ENCODE results near the gene PODXL2.

PODXL2 gene

DNA sequence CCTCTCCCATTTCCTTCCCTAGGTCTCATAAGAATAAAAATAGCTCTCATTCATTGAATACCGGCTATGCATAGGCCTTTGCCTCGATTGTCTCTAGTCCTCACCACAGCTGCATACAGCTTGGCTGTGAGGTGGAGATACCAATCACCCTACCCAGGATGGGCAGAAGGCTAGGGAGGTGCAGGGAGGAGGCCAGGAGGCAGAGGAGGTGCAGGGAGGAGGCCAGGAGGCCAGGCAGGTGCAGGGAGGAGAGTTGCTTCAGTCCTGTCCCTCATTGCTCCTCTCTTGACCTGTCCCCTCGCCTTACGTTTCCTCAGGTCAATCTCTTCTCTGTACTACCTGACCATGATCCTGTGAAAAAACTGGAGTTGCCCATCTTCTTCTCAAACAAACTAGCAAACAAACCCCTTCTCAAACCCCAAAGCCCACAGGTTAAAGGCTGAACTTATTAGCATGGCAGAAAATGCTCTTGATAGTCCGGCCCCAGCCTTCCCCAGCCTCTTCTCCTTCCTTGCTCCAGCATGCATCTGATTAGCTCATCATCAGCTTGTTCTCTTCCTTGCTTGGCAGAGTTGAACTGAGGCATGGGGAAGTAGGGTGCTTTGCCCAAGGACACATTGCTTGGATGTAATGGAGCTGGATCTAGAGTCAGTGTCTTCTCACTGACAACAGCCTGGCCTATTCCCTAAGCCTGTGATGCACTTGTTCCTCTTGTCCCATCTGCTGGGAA lies 15.8 kb downstream of the PODXL2 start:
- H3K4me2 ChIP-seq = no peak overlapping the region
- TF ChIP-seq, protein P1, sequence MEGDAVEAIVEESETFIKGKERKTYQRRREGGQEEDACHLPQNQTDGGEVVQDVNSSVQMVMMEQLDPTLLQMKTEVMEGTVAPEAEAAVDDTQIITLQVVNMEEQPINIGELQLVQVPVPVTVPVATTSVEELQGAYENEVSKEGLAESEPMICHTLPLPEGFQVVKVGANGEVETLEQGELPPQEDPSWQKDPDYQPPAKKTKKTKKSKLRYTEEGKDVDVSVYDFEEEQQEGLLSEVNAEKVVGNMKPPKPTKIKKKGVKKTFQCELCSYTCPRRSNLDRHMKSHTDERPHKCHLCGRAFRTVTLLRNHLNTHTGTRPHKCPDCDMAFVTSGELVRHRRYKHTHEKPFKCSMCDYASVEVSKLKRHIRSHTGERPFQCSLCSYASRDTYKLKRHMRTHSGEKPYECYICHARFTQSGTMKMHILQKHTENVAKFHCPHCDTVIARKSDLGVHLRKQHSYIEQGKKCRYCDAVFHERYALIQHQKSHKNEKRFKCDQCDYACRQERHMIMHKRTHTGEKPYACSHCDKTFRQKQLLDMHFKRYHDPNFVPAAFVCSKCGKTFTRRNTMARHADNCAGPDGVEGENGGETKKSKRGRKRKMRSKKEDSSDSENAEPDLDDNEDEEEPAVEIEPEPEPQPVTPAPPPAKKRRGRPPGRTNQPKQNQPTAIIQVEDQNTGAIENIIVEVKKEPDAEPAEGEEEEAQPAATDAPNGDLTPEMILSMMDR (conservative IDR thresholded peaks at IDR 0.05; ENCODE audit: low read depth, low read length) = no peak

DNA sequence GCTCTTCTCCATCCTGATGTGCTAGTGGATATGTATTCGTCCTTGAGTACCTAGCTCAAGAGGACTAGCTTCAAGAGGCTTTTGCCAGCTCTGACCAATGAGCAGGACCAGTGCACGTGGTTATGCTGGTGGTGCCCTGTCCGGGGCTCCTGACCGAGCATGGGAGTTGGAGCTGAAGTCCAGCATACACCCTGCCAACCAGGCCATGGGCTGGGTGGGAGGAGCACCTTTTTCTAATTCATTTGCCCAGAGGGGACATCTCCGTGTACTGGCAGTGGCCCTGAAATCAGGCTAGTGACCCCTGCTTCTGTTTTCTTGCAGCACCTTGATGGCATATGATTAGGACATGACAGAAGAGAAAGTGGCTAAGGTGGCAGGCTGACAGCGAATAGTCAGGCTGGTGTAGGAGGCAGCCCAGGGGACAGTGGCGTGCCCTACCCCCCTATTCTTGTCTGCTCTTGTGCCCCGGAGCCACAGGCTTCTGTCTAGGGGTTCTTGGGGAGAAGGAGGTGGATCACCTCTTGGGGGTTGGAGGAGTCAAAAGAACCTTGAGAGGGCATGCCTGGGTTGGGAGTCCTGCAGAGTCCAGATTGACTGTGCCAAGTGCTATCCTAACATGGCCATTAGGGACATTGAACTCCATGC lies 16.5 kb downstream of the PODXL2 start:
- TF ChIP-seq, protein P1 (conservative IDR thresholded peaks at IDR 0.05; ENCODE audit: low read depth, low read length) = no peak
- no peaks in the 10 kb centered on the region for H3K4me1 ChIP-seq (ENCODE audit: low read depth, poor library complexity, severe bottlenecking)
- H4K20me1 ChIP-seq (ENCODE audit: insufficient read depth) = no peaks in the 10 kb centered on the region
- H3K27me3 ChIP-seq (ENCODE audit: insufficient read depth, low read depth) = no peaks in the 10 kb centered on the region
- no peak overlapping the region for H2AFZ ChIP-seq (ENCODE audit: low read depth)
- no peaks in the 10 kb centered on the region for H3K36me3 ChIP-seq (ENCODE audit: insufficient read depth)
- H3K79me2 ChIP-seq (ENCODE audit: insufficient read depth, low read depth) = no peaks in the 10 kb centered on the region
- H3K27ac ChIP-seq = no peak overlapping the region
- H3K4me3 ChIP-seq (IDR thresholded peaks at IDR 0.05; ENCODE audit: insufficient read depth, low read depth, low read length) = no peak overlapping the region
- H3K9ac ChIP-seq = no peak overlapping the region
- H3K4me2 ChIP-seq = no peak overlapping the region

More for the DNA sequence above, 15.8 kb downstream of the PODXL2 start:
- Histone ChIP-seq H3K27ac (no peak overlapping the region), H3K79me2 (ENCODE audit: insufficient read depth, low read depth) (no peaks in the 10 kb centered on the region), H3K27me3 (ENCODE audit: insufficient read depth, low read depth) (no peaks in the 10 kb centered on the region), H4K20me1 (ENCODE audit: insufficient read depth) (no peaks in the 10 kb centered on the region), H3K4me3 (IDR thresholded peaks at IDR 0.05; ENCODE audit: insufficient read depth, low read depth, low read length) (no peak overlapping the region), H2AFZ (ENCODE audit: low read depth) (no peak overlapping the region), H3K4me1 (ENCODE audit: low read depth, poor library complexity, severe bottlenecking) (no peaks in the 10 kb centered on the region), H3K36me3 (ENCODE audit: insufficient read depth) (no peaks in the 10 kb centered on the region), H3K9ac (no peak overlapping the region)

DNA sequence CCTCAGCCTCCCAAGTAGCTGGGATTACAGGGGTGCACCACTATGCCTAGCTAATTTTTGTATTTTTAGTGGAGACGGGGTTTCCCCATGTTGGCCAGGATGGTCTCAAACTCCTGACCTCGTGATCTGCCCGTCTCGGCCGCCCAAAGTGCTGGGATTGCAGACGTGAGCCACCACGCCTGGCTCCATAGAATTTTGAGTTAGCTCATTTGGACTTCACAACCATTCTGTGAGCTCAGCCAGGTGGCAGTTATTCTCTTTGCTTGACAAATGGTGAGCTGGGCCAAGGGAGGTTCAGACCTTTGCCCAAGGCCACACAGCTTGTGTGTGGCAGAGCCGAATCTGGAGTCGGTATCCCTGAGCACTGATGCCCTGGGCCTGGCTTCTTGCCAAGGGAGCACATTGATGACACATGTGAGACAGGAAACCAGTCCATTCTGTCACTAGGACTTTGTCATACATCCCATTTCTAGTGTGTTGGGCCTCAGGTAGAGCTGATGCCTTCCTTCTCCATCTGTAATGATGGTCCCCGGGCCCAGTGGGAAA lies 17.6 kb downstream of the PODXL2 start:
- Histone ChIP-seq H3K4me1 (ENCODE audit: low read depth, poor library complexity, severe bottlenecking) (no peaks in the 10 kb centered on the region), H3K79me2 (ENCODE audit: insufficient read depth, low read depth) (no peaks in the 10 kb centered on the region), H3K4me2 (no peak overlapping the region), H4K20me1 (ENCODE audit: insufficient read depth) (no peaks in the 10 kb centered on the region), H3K4me3 (IDR thresholded peaks at IDR 0.05; ENCODE audit: insufficient read depth, low read depth, low read length) (no peak overlapping the region), H3K27me3 (ENCODE audit: insufficient read depth, low read depth) (no peaks in the 10 kb centered on the region), H2AFZ (ENCODE audit: low read depth) (0 out of 2 replicates have a peak overlapping the region, but pooled peaks have one; percentile 11), H3K36me3 (ENCODE audit: insufficient read depth) (no peaks in the 10 kb centered on the region), H3K27ac (no peak overlapping the region), H3K9ac (no peak overlapping the region)
- TF ChIP-seq, protein P1 (conservative IDR thresholded peaks at IDR 0.05; ENCODE audit: low read depth, low read length) = no peak

DNA sequence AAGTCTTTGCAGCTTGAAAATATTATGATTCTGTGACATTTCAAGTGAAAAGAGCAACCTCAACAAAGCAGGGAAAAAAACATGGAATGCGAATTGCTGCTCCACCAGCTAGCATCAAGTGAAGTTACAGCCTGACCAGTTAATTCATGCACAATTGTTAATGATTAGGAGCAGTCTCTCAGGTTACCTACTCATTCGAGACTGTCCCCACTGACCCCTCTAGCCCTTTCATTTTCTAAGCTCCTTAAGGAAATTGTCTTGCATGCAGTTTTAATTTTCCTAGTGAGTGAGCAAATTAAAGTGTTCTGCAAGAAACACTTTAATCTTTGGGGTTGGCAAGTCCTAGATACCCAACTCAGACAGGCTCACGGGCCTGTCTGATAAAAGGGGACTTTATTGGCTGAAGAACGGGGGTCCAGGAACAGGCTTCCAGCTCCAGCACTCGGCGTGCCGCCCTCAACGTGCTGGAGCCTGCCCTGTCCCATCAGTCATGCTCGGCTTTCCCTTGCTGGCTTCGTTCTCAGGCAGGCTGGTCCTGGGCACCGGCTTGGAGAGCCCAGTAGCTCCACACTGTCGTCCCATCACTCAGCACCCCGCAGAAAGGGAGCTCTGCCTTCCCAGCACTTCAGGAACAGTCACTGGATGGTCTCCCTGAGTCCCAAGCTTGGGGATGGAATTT lies 18.3 kb downstream of the PODXL2 start:
- Histone ChIP-seq H3K79me2 (ENCODE audit: insufficient read depth, low read depth) (no peaks in the 10 kb centered on the region), H3K9ac (no peak overlapping the region), H2AFZ (ENCODE audit: low read depth) (0 out of 2 replicates have a peak overlapping the region, but pooled peaks have one; percentile 11), H3K4me3 (IDR thresholded peaks at IDR 0.05; ENCODE audit: insufficient read depth, low read depth, low read length) (no peak overlapping the region), H3K4me2 (no peak overlapping the region), H3K36me3 (ENCODE audit: insufficient read depth) (no peaks in the 10 kb centered on the region), H3K4me1 (ENCODE audit: low read depth, poor library complexity, severe bottlenecking) (no peaks in the 10 kb centered on the region), H3K27me3 (ENCODE audit: insufficient read depth, low read depth) (no peaks in the 10 kb centered on the region), H3K27ac (no peak overlapping the region), H4K20me1 (ENCODE audit: insufficient read depth) (no peaks in the 10 kb centered on the region)
- TF ChIP-seq, protein P1 (conservative IDR thresholded peaks at IDR 0.05; ENCODE audit: low read depth, low read length) = no peak
